Nephron (organoid): ENCODE data around the gene MYCN.
A peak's percentile ranks its signal among the peaks of the same experiment; 100 is the strongest.

ENCODE experiments used
- H3K27ac Mint-ChIP-seq, 3 experiments: 2 replicates each; pipeline ENCODE4 v1.8.0; 2020; ENCODE audit warnings: mixed read lengths in 3 of 3, mild to moderate bottlenecking in 2 of 3, moderate library complexity in 1 of 3
- H3K27me3 Mint-ChIP-seq: 2 replicates; pipeline ENCODE4 v1.8.0; 2021; ENCODE audit warnings: low read depth, mild to moderate bottlenecking, moderate library complexity, mixed read lengths
- H3K36me3 Mint-ChIP-seq: 2 replicates; pipeline ENCODE4 v1.8.0; 2020; ENCODE audit warnings: low read depth, mixed read lengths
- H3K4me1 Mint-ChIP-seq: 2 replicates; pipeline ENCODE4 v1.8.0; 2020; ENCODE audit warnings: mixed read lengths
- H3K4me3 Mint-ChIP-seq, 3 experiments: 2 replicates each; pipeline ENCODE4 v1.8.0; 2020; ENCODE audit warnings: mild to moderate bottlenecking in 3 of 3, mixed read lengths in 3 of 3, moderate library complexity in 2 of 3
- H3K9me3 Mint-ChIP-seq: 2 replicates; pipeline ENCODE4 v1.8.0; 2020; ENCODE audit warnings: mixed read lengths
- TF ChIP-seq, protein P1 (sequence below), 3 experiments: fragments of 200-600 bp; sonication (generic); IDR thresholded peaks; one replicate each; pipeline ENCODE4 v1.5.0; 2021; ENCODE audit warnings: antibody characterized with exemption in 3 of 3; ENCODE audit not compliant: unreplicated experiment in 3 of 3

The MYCN gene

DNA sequence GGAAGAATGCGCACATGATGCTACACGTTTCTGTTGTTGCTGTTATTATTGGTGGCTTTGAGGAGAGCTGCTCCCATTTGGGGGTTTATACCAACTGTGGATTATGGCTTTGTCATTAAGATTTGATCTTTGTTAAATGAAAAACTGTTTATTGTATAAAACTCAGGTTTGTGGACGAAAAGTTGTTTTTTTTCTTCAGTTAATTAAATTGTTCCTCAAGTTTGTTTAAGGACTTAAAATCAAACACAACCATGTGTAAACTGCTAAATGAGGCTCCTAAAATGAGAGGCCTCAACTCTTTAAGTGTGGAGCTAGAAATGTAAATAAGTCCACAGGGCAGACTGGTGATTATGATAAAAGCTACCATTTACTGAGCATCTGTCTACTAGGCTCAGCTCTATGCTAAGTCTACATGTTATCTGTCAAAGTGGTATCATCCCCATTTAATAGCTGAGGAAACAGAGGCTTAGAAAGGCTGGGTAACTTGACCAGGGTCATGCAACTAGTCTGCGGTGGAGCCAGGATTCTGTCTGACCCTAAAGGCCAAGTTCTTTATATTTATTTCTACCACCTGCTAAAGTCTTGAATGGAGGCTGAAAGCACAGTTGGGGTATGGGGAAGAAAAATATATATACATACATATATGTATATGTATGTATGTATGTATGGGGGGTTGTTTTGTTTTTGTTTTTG lies 4.1 kb downstream of the MYCN start:
- H3K4me1 Mint-ChIP-seq = peaks cover 26% of the 10 kb centered on the region

DNA sequence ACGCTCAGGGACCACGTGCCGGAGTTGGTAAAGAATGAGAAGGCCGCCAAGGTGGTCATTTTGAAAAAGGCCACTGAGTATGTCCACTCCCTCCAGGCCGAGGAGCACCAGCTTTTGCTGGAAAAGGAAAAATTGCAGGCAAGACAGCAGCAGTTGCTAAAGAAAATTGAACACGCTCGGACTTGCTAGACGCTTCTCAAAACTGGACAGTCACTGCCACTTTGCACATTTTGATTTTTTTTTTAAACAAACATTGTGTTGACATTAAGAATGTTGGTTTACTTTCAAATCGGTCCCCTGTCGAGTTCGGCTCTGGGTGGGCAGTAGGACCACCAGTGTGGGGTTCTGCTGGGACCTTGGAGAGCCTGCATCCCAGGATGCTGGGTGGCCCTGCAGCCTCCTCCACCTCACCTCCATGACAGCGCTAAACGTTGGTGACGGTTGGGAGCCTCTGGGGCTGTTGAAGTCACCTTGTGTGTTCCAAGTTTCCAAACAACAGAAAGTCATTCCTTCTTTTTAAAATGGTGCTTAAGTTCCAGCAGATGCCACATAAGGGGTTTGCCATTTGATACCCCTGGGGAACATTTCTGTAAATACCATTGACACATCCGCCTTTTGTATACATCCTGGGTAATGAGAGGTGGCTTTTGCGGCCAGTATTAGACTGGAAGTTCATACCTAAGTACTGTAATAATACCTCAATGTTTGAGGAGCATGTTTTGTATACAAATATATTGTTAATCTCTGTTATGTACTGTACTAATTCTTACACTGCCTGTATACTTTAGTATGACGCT lies 5.8 kb downstream of the MYCN start:
- TF ChIP-seq, protein P1, sequence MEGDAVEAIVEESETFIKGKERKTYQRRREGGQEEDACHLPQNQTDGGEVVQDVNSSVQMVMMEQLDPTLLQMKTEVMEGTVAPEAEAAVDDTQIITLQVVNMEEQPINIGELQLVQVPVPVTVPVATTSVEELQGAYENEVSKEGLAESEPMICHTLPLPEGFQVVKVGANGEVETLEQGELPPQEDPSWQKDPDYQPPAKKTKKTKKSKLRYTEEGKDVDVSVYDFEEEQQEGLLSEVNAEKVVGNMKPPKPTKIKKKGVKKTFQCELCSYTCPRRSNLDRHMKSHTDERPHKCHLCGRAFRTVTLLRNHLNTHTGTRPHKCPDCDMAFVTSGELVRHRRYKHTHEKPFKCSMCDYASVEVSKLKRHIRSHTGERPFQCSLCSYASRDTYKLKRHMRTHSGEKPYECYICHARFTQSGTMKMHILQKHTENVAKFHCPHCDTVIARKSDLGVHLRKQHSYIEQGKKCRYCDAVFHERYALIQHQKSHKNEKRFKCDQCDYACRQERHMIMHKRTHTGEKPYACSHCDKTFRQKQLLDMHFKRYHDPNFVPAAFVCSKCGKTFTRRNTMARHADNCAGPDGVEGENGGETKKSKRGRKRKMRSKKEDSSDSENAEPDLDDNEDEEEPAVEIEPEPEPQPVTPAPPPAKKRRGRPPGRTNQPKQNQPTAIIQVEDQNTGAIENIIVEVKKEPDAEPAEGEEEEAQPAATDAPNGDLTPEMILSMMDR (IDR thresholded peaks at IDR 0.05; ENCODE audit: unreplicated experiment in 3 of 3) = no peak
- H3K4me1 Mint-ChIP-seq = peaks cover 26% of the 10 kb centered on the region
- H3K9me3 Mint-ChIP-seq = no peaks in the 10 kb centered on the region
- peaks cover 5% of the 10 kb centered on the region for H3K27me3 Mint-ChIP-seq
- peaks cover 40% of the 10 kb centered on the region for H3K36me3 Mint-ChIP-seq
- H3K4me3 Mint-ChIP-seq = no peak overlapping the region
- H3K27ac Mint-ChIP-seq = no peak overlapping the region

More for the DNA sequence above, 4.1 kb downstream of the MYCN start:
- Mint-ChIP-seq H3K4me3 (peak overlapping the region; percentile 90 to 92 (median 91)), H3K36me3 (peaks cover 40% of the 10 kb centered on the region), H3K27ac (peak overlapping the region; percentile 88 to 93 (median 90)), H3K9me3 (no peaks in the 10 kb centered on the region), H3K27me3 (peaks cover 10% of the 10 kb centered on the region)
- TF ChIP-seq, protein P1 (IDR thresholded peaks at IDR 0.05; ENCODE audit: unreplicated experiment in 3 of 3) = no peak

DNA sequence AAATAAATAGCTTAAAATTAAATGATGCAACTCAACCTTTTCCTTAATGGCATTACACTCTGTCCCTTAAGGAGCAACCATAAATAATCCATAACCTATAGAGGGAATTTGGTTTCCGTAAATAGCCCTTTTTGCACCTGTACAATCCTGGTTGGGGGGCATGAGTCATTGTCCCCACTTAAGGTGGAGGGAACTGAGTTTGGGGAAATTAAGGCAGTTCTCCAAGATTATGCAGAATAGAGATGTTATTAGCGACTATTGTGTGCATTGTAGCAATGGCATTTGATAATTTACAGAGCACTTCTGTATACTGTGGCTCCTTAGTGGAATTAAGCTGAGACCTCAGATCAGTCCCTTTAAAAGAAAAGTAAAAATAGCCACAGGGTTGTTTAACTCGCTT lies 6.6 kb downstream of the MYCN start:
- TF ChIP-seq, protein P1 (IDR thresholded peaks at IDR 0.05; ENCODE audit: unreplicated experiment in 3 of 3) = no peak
- Mint-ChIP-seq H3K36me3 (peaks cover 40% of the 10 kb centered on the region), H3K9me3 (no peaks in the 10 kb centered on the region), H3K4me3 (no peak overlapping the region), H3K27me3 (peaks cover 5% of the 10 kb centered on the region), H3K27ac (no peak overlapping the region), H3K4me1 (peaks cover 26% of the 10 kb centered on the region)

DNA sequence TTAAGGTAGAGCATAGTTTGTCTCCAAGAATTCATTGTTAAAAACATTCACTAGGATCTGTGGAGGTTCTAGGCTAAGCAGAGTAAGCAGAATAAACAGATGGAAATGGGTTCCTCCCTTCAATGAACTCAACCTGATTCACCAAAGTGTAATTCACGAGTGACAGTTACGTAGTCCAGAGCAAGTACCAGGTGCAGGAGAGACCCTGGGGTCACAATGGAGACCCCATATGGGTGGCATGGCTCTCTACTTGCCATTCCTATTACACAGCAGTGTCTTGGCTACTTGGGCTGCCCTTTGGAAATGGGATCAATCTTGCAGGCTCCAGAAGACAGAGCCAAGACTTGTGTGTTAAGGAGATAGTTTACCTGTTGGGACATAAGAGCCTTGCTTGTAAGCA lies 7.1 kb downstream of the MYCN start:
- peaks cover 26% of the 10 kb centered on the region for H3K4me1 Mint-ChIP-seq
- TF ChIP-seq, protein P1 (IDR thresholded peaks at IDR 0.05; ENCODE audit: unreplicated experiment in 3 of 3) = no peak
- H3K36me3 Mint-ChIP-seq = peaks cover 40% of the 10 kb centered on the region
- no peak overlapping the region for H3K4me3 Mint-ChIP-seq
- H3K9me3 Mint-ChIP-seq = no peaks in the 10 kb centered on the region
- no peak overlapping the region for H3K27ac Mint-ChIP-seq
- peaks cover 5% of the 10 kb centered on the region for H3K27me3 Mint-ChIP-seq

DNA sequence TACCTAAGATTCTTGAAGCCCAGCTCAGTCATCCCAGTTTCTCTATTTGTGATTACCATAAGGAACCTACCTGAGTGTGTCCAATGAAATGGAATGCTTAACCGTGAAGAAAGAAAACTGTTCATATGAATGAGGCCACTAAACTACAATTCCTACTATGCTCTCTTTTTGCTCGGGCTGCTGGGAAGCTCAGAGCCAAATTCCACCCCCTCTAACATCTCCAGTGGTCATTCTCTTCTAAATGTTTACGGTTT lies 8.3 kb downstream of the MYCN start:
- H3K9me3 Mint-ChIP-seq = no peaks in the 10 kb centered on the region
- H3K27me3 Mint-ChIP-seq = peaks cover 4% of the 10 kb centered on the region
- TF ChIP-seq, protein P1 (IDR thresholded peaks at IDR 0.05; ENCODE audit: unreplicated experiment in 3 of 3) = no peak
- peaks cover 22% of the 10 kb centered on the region for H3K4me1 Mint-ChIP-seq
- H3K27ac Mint-ChIP-seq = no peak overlapping the region
- peaks cover 40% of the 10 kb centered on the region for H3K36me3 Mint-ChIP-seq
- H3K4me3 Mint-ChIP-seq = no peak overlapping the region
